LHCN-M2 (cell line): Measurements from ENCODE around the gene TMEM218. TPM values are rescaled to one million over a fixed set of nuclear protein-coding genes. Genes with fewer than 3 reads are reported as not detected.
"Not testable (repeated sequence)": the region's sequence is repeated elsewhere in the genome, so short reads cannot be mapped to it uniquely, and the experiment has no call there.

Source experiments
- DNase-seq: peaks from one replicate; pipeline ENCODE4 v3.0.0-alpha.2; 2012; ENCODE audit warnings: low read depth
- total RNA-seq: library from RNA; depleted of rRNA; stranded (reverse); fragments of >200 nt; gene quantifications from 2 replicates; pipeline ENCODE4 v1.2.3, GENCODE V29; 2014

The TMEM218 gene
- total RNA-seq, 1 experiment from 2014 or later: 38.1 TPM

DNA sequence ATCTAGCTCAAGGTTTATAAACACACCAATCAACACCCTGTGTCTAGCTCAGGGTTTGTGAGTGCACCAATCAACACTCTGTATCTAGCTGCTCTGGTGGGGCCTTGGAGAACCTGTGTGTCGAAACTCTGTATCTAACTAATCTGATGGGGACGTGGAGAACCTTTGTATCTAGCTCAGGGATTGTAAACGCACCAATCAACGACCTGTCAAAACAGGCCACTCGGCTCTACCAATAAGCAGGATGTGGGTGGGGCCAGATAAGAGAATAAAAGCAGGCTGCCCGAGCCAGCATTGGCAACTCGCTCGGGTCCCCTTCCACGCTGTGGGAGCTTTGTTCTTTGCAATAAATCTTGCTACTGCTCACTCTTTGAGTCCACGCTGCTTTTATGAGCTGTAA is 21.3 kb downstream of the TMEM218 start:
- not testable (repeated sequence) for DNase-seq

- DNase-seq: not testable (repeated sequence)
Observed at GRCh38 chr11:125089481-125089880, 21.9 kb downstream of the TMEM218 start.

DNA sequence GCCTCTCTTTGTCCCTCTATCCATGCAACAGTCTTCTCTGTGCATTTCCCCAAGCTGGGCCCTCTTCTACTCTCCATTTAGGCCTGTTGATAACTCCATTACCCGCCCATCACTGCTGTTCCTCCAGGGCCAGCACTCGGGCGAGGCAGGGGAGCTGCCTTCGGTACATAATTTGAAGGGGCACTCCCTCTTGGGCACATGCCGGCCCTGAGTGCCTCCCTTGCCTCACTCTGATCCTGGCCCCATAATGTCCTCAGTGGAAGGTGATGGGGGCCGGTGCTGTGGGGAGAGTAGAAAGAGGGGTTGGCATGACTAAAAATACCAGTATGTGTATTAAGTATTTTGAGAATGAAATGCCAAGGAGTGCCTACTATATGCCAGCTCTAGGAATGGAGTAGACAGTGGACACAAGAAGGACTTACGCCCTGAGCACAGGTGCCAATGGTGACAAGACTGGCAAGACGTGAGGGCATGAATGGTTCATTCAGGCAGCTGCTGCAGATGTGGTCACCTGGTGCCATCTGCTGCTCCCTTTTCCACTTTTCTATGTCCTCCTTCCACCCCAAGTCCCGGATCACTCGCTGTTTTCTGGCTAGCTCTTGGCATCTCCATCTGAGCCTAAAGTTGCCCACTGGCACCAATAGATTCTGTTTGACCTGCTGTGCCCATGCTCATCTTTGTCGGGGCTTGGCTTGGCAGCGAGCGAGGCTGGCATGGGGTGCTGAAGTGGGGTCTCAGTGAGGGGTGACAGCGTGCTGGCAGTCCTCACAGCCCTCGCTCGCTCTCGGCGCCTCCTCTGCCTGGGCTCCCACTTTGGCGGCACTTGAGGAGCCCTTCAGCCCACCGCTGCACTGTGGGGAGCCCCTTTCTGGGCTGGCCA is 22.6 kb downstream of the TMEM218 start:
- no peak for DNase-seq

DNA sequence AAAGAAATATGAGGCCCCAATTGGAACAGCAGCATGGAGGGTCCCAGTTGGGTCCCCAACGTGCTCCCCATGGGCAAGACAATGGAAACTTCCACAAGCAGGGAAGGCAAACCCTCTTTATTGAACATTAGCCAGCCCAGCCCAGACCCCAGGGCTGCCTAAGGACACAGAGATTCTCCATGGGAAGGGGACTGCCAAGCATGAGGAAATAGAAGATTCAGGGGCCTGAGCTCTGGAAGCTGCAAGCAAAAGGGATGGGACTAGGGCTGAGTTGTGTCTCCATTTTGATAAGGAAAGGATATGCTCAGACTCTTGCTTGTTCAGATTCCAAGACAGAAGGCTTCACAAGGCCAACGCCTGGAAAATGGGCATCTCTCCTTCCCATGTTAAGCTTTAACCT is 23.3 kb downstream of the TMEM218 start:
- no peak for DNase-seq

- DNase-seq: no peak
Observed at GRCh38 chr11:125086633-125087296, 24.7 kb downstream of the TMEM218 start.

DNA sequence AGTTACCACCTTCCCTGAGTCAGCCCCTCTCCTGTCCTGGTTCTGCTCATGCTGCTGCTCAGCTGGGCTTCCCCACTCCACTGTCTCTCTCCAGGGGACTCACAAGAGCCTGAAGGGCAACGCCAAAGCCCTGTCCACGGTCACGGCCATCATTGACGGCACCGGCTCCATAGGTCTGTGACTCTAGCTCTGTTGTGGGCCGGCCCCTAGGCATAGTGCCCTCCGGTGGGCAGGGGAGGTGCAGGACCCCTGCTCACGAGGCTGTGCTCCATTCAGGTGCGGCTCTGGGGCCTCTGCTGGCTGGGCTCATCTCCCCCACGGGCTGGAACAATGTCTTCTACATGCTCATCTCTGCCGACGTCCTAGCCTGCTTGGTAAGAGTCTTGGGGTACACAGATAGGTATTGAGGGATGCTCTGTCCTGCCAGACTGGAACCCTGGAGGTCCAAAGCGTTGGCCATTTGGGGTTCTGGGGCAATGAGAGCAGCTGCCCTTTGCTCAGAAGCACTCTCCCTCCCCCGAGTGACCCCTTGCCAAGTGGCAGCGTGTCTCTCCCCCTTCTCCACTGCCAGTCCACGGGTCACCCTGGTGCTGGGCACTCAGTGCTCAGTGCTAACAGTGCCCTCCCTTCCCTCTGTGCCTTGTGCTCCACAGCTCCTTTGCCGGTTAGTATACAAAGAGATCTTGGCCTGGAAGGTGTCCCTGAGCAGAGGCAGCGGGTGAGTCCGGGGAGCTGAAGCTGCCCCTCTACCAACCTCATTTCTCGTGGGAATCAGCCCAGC is 25.9 kb downstream of the TMEM218 start:
- DNase-seq: no peak

- DNase-seq: no peak
Observed at GRCh38 chr11:125084761-125085231, 26.6 kb downstream of the TMEM218 start.

- DNase-seq: no peak
Observed at GRCh38 chr11:125084057-125084416, 27.4 kb downstream of the TMEM218 start.

GRCh38 chr11:125083312-125084056 is 27.9 kb downstream of the TMEM218 start:
- no peak for DNase-seq

DNA sequence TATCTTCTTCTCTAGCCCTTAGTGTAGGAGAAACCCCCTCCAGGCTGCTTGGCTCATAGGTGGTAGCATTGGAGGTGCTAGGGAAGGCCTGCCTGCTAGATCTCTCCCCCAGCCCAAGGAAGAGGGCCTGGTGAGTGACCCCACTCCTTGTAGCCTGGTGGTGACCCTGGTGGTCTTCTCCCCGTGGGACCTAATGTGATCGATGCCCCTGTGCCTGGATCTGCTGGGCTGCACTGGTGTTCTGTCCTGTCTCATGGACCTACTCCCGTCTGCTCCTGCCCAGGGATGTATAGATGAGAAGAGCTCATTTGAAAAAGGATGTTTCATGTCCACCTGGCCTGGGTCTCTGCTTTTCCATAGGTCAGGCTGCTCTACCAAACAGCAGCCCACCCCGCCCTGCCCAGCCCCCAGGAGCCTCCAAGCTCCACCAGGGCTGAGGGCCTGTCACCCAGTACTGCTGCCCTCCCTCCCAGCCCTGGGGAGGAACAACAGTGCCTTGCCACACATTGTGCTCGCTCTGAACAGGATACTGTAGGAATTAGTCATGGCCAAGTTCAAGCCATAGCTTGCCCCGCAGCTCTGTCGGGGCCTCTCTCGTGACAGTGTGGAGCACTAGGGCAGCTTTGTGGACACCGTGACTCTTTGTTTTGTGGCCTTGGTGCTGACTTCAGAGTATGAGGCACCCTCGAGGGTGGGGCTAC is 28.7 kb downstream of the TMEM218 start:
- peak; percentile 78 for DNase-seq

GRCh38 chr11:125082040-125082439 is 29.4 kb downstream of the TMEM218 start:
- no peak for DNase-seq

GRCh38 chr11:125081098-125081798 is 30.2 kb downstream of the TMEM218 start:
- no peak for DNase-seq

DNA sequence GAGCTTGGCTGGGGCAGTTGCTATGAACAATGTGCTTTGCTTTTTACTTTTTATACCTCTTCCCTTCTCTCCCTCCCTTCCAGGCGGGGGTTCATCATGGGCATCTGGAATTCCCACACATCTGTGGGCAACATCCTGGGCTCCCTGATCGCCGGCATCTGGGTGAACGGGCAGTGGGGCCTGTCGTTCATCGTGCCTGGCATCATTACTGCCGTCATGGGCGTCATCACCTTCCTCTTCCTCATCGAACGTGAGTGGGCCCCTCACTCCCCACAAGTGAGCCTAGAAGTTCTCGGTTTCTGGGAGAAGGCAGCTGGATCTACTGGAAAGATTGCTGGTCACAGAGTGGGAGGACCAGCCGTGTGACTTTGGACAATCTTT is 30.9 kb downstream of the TMEM218 start:
- DNase-seq: no peak

- DNase-seq: no peak
Observed at GRCh38 chr11:125079878-125080530, 31.4 kb downstream of the TMEM218 start.

DNA sequence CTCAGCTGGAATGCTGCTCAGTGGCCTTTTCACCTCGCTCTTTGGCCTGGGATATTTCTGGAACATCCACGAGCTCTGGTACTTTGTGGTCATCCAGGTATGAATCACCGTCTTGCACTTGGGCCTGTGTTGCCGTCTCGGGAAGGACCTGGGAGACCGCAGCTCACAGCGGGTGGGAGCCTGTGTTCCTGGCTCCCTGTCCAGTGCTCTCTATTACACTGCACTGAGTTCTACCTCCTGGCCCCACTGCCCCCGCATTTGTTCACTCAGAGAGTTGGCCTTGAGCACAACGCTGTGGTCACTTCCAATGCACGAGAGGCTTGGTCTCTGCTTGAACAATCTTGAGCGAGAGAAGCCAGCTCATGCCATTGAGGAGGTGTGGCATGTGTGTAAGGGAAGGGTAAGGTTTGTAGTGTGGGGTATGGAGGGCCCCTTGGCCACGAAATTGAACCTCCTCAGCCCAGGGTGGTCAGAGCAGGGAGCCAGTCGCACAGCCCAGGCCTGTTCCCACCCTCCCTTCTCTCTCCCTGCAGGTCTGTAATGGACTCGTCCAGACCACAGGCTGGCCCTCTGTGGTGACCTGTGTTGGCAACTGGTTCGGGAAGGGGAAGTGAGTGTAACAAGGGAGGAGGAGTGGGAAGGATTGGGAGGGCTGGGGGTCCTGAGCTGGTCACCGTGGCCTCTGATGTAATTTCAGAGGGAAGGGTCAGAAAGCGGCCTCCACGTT is 32.1 kb downstream of the TMEM218 start:
- DNase-seq: peak; percentile 23

DNA sequence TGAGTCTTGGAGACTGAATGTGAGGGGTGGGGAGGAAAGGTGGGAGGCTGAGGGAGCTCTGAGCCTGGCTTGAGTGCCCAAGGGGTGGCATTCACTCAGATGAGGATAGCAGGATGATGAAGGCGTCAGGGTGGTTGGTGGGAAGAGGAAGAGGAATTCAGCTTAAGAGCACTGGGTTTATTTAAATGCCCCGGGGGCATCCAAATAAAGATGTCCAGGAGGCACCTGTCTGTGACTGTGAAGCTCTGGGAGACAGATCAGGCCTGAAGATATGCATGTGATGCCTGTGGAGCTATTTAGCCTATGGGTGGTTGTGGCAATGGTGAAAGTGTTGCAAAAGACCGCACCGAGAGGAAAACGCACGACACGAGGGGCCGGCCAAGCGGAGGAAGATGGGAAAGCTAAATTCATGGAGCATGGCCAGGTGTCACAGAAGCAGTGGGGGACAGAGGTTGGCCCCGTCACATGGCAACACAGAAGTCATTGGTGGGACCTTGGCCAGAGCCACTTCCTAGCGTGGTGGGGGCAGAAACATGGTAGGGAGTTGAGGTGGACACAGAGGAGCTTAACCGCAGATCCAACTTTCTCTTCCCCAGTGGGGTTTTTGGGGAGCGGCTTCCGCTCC is 32.8 kb downstream of the TMEM218 start:
- DNase-seq: no peak

- DNase-seq: no peak
Observed at GRCh38 chr11:125078016-125078415, 33.4 kb downstream of the TMEM218 start.

GRCh38 chr11:125076378-125076945 is 35.0 kb downstream of the TMEM218 start:
- no peak for DNase-seq
